Activated CD8-positive, alpha-beta T cell treated with anti-CD3 and anti-CD28 coated beads, Interleukin-2, amount 10 ng/mL, durations not matched to agents 7 days and 5 days (primary cell): ENCODE results near the gene NAA80. TPM values are rescaled to one million over a fixed set of nuclear protein-coding genes. Genes with fewer than 3 reads are reported as not detected.
A peak's percentile ranks its signal among the peaks of the same experiment; 100 is the strongest.

Experiments
- ATAC-seq: fragments of 150-1000 bp; cut with Tn5 transposase; one replicate; pipeline ENCODE4 v1.10.0; 2021; ENCODE audit warnings: moderate library complexity
- CTCF ChIA-PET: fragments of 350-600 bp; sonication (Branson Sonifier 250); formaldehyde crosslinking; loops from one replicate; lab custom pipeline; 2021; ENCODE audit warnings: antibody characterized with exemption; lab: Charles Lee
- POLR2A ChIA-PET: fragments of 350-600 bp; sonication (Branson Sonifier 250); formaldehyde crosslinking; loops from one replicate; lab custom pipeline; 2021; ENCODE audit warnings: antibody characterized with exemption; lab: Charles Lee
- DNase-seq: peaks from one replicate; pipeline ENCODE4 v3.0.0-alpha.2; 2020
- H3K27ac Mint-ChIP-seq: one replicate; pipeline ENCODE4 v1.8.0; 2021; ENCODE audit warnings: mild to moderate bottlenecking, mixed read lengths
- H3K27me3 Mint-ChIP-seq: one replicate; pipeline ENCODE4 v1.8.0; 2021; ENCODE audit warnings: low read depth, mixed read lengths
- H3K36me3 Mint-ChIP-seq: one replicate; pipeline ENCODE4 v1.8.0; 2021; ENCODE audit warnings: low read depth, mixed read lengths
- H3K4me1 Mint-ChIP-seq: one replicate; pipeline ENCODE4 v1.8.0; 2021; ENCODE audit warnings: low read depth, mixed read lengths
- H3K4me3 Mint-ChIP-seq: one replicate; pipeline ENCODE4 v1.8.0; 2021; ENCODE audit warnings: mild to moderate bottlenecking, mixed read lengths
- H3K9me3 Mint-ChIP-seq: one replicate; pipeline ENCODE4 v1.8.0; 2022; ENCODE audit warnings: mixed read lengths; ENCODE audit not compliant: insufficient read depth
- total RNA-seq, 2 experiments: library from RNA; stranded (reverse); gene quantifications; one replicate each; pipeline ENCODE4 v1.2.3, GENCODE V29; 2021

NAA80 gene
- total RNA-seq, 2 experiments from 2014 or later, result 26.8 to 28.5 TPM

- Mint-ChIP-seq H3K36me3 (peaks cover 64% of the 10 kb centered on the region), H3K27ac (no peak overlapping the region)
- POLR2A ChIA-PET, result no interaction called here
These were observed 44.5 kb downstream of the NAA80 start for GRCh38 chr3:50254577-50255250.

GRCh38 chr3:50251220-50251619 lies 48.0 kb downstream of the NAA80 start:
- Mint-ChIP-seq H3K36me3 (peaks cover 48% of the 10 kb centered on the region), H3K4me1 (peaks cover 33% of the 10 kb centered on the region), H3K27me3 (no peaks in the 10 kb centered on the region), H3K27ac (peak overlapping the region; percentile 18), H3K9me3 (no peaks in the 10 kb centered on the region), H3K4me3 (no peak overlapping the region)
- DNase-seq (no peak), ATAC-seq (no peak)
- ChIA-PET POLR2A (no interaction called here), CTCF (interaction anchor here (1.0 to 1.2 kb wide), 2 partner anchors 8 to 9 kb away, joined by 3 to 4 read pairs; no protein-coding TSS in a partner anchor)

More at GRCh38 chr3:50254577-50255250, 44.5 kb downstream of the NAA80 start:
- Mint-ChIP-seq H3K27me3 (no peaks in the 10 kb centered on the region), H3K9me3 (peaks cover 4% of the 10 kb centered on the region), H3K4me3 (no peak overlapping the region), H3K4me1 (peaks cover 14% of the 10 kb centered on the region)
- ATAC-seq (no peak), DNase-seq (no peak)
- CTCF ChIA-PET, result interaction anchor here (0.8 to 3.6 kb wide), 2 partner anchors 8 to 27 kb away, joined by 4 to 22 read pairs; no protein-coding TSS in a partner anchor

GRCh38 chr3:50250514-50250913 lies 48.7 kb downstream of the NAA80 start:
- ChIA-PET CTCF (interaction anchor here (0.8 to 1.9 kb wide), 5 partner anchors 9 to 55 kb away, joined by 3 to 10 read pairs (median 4); no protein-coding TSS in a partner anchor), POLR2A (interaction anchor here (0.9 to 1.5 kb wide), 2 partner anchors 11 to 15 kb away, joined by 4 to 5 read pairs; partner anchors contain the start of gene GNAI2)
- no peak overlapping the region for H3K4me3 Mint-ChIP-seq
- peaks cover 48% of the 10 kb centered on the region for H3K36me3 Mint-ChIP-seq
- H3K4me1 Mint-ChIP-seq, result peaks cover 40% of the 10 kb centered on the region
- DNase-seq, result no peak
- ATAC-seq, result no peak
- no peaks in the 10 kb centered on the region for H3K27me3 Mint-ChIP-seq
- peak overlapping the region; percentile 37 for H3K27ac Mint-ChIP-seq
- H3K9me3 Mint-ChIP-seq, result no peaks in the 10 kb centered on the region

- H3K4me1 Mint-ChIP-seq, result peaks cover 49% of the 10 kb centered on the region
- H3K36me3 Mint-ChIP-seq, result peaks cover 41% of the 10 kb centered on the region
- DNase-seq (no peak), ATAC-seq (no peak)
- ChIA-PET POLR2A (interaction anchor here (0.9 to 1.5 kb wide), 2 partner anchors 14 to 22 kb away, joined by 3 to 5 read pairs; partner anchors contain the start of gene GNAI2), CTCF (interaction anchor here (1.2 to 1.9 kb wide), 3 partner anchors 10 to 23 kb away, joined by 4 to 10 read pairs (median 5); no protein-coding TSS in a partner anchor)
- no peak overlapping the region for H3K4me3 Mint-ChIP-seq
- H3K27me3 Mint-ChIP-seq, result no peaks in the 10 kb centered on the region
- no peaks in the 10 kb centered on the region for H3K9me3 Mint-ChIP-seq
- no peak overlapping the region for H3K27ac Mint-ChIP-seq
These were observed 49.7 kb downstream of the NAA80 start for GRCh38 chr3:50249457-50249856.

GRCh38 chr3:50248387-50248786 lies 50.8 kb downstream of the NAA80 start:
- H3K9me3 Mint-ChIP-seq, result no peaks in the 10 kb centered on the region
- H3K27ac Mint-ChIP-seq, result peak overlapping the region; percentile 90
- H3K27me3 Mint-ChIP-seq, result no peaks in the 10 kb centered on the region
- ChIA-PET POLR2A (no interaction called here), CTCF (interaction anchor here (0.6 to 2.9 kb wide), 3 partner anchors 11 to 54 kb away, joined by 3 to 180 read pairs (median 3); no protein-coding TSS in a partner anchor)
- DNase-seq (no peak), ATAC-seq (no peak)
- H3K36me3 Mint-ChIP-seq, result peaks cover 40% of the 10 kb centered on the region
- H3K4me1 Mint-ChIP-seq, result peaks cover 55% of the 10 kb centered on the region
- no peak overlapping the region for H3K4me3 Mint-ChIP-seq

- peak; percentile 93 for DNase-seq
- H3K27me3 Mint-ChIP-seq, result no peaks in the 10 kb centered on the region
- peak overlapping the region; percentile 91 for H3K27ac Mint-ChIP-seq
- ChIA-PET CTCF (interaction anchor here (0.6 to 5.0 kb wide), 44 partner anchors 8 to 388 kb away, joined by 3 to 180 read pairs (median 5); partner anchors contain the start of genes GNAI2, GNAT1, HYAL2 and HYAL3), POLR2A (interaction anchor here (0.7 to 2.7 kb wide), 6 partner anchors 10 to 81 kb away, joined by 3 to 24 read pairs (median 5); partner anchors contain the start of genes GNAI2, HYAL3, NAA80 and TUSC2)
- peak; percentile 81 for ATAC-seq
- peaks cover 42% of the 10 kb centered on the region for H3K36me3 Mint-ChIP-seq
- peaks cover 73% of the 10 kb centered on the region for H3K4me1 Mint-ChIP-seq
- H3K9me3 Mint-ChIP-seq, result no peaks in the 10 kb centered on the region
- peak overlapping the region; percentile 76 for H3K4me3 Mint-ChIP-seq
These were observed 52.7 kb downstream of the NAA80 start for GRCh38 chr3:50246517-50246954.

Other genes with a start within 250 kb of the NAA80 start
- gene RBM5, start 210.5 kb downstream of the NAA80 start, total RNA-seq, result 100 to 1,000 TPM; 180 to 185 TPM
- gene SEMA3F, start 144.1 kb downstream of the NAA80 start, total RNA-seq, result not detected
- not detected for gene GNAT1, start 107.8 kb downstream of the NAA80 start, total RNA-seq
- gene SLC38A3, start 94.1 kb downstream of the NAA80 start, total RNA-seq, result not detected
- 100 to 1,000 TPM; 515 to 531 TPM for gene GNAI2, start 63.2 kb downstream of the NAA80 start, total RNA-seq
- under 1 TPM; 0.52 to 0.84 TPM for gene SEMA3B, start 30.3 kb downstream of the NAA80 start, total RNA-seq
- gene LSMEM2, start 20.3 kb downstream of the NAA80 start, total RNA-seq, result not detected
- gene IFRD2, start 7.0 kb downstream of the NAA80 start, total RNA-seq, result 10 to 100 TPM; 81.3 to 85.1 TPM
- gene HYAL3, start within 50 bp of the NAA80 start, total RNA-seq, result 10 to 100 TPM in 1 of 2 experiments, 1 to 10 TPM in 1; 9.7 to 12.7 TPM
- gene HYAL1, start 4.2 kb upstream of the NAA80 start, total RNA-seq, result under 1 TPM in 1 of 2 experiments, not detected in 1; 0.16 TPM
- 1 to 10 TPM; 6.5 to 6.8 TPM for gene HYAL2, start 23.3 kb upstream of the NAA80 start, total RNA-seq
- 10 to 100 TPM; 18.5 to 20.8 TPM for gene TUSC2, start 28.8 kb upstream of the NAA80 start, total RNA-seq
- 100 to 1,000 TPM; 172 to 174 TPM for gene RASSF1, start 41.4 kb upstream of the NAA80 start, total RNA-seq
- gene ZMYND10, start 46.3 kb upstream of the NAA80 start, total RNA-seq, result 1 to 10 TPM; 5.0 to 5.1 TPM
- 10 to 100 TPM; 59.8 to 60.3 TPM for gene NPRL2, start 51.4 kb upstream of the NAA80 start, total RNA-seq
- gene CYB561D2, start 51.5 kb upstream of the NAA80 start, total RNA-seq, result 10 to 100 TPM; 42.5 to 43.6 TPM
- gene TMEM115, start 60.1 kb upstream of the NAA80 start, total RNA-seq, result 10 to 100 TPM; 18.0 to 18.9 TPM
- under 1 TPM; 0.78 to 0.95 TPM for gene CACNA2D2, start 204.2 kb upstream of the NAA80 start, total RNA-seq